Sigmoid colon (tissue), 7 donors: ENCODE measurements around the gene SAT1. TPM values are rescaled to one million over a fixed set of nuclear protein-coding genes. Genes with fewer than 3 reads are reported as not detected.
A peak's percentile ranks its signal among the peaks of the same experiment; 100 is the strongest.

Source experiments
- DNase-seq: peaks from one replicate; pipeline ENCODE4 v3.0.0-alpha.2; 2019
- H3K27ac ChIP-seq, 4 donors: fragments of 200-600 bp; sonication (generic); one replicate each; pipeline ENCODE4 v1.5.1; 2016 to 2019; ENCODE audit warnings: mild to moderate bottlenecking in 1 of 4
- H3K27me3 ChIP-seq, 3 donors: fragments of 200-600 bp; sonication (generic); one replicate each; pipeline ENCODE4 v1.5.1; 2019; ENCODE audit warnings: mild to moderate bottlenecking in 1 of 3
- H3K36me3 ChIP-seq, 4 donors: fragments of 200-600 bp; sonication (generic); one replicate each; pipeline ENCODE4 v1.5.1; 2016 to 2019
- H3K4me1 ChIP-seq, 4 donors: fragments of 200-600 bp; sonication (generic); one replicate each; pipeline ENCODE4 v1.5.1; 2017 to 2019
- H3K4me3 ChIP-seq, 4 donors: fragments of 200-600 bp; sonication (generic); one replicate each; pipeline ENCODE4 v1.5.1; 2017 to 2019; ENCODE audit warnings: mild to moderate bottlenecking in 2 of 4, moderate library complexity in 1 of 4
- H3K9me3 ChIP-seq, 4 donors: fragments of 200-600 bp in 3 of 4; sonication (generic) in 3 of 4; one replicate each; pipeline versions ENCODE4 v1.5.1 to v1.6.1; 2013 to 2019
- EP300 ChIP-seq, 4 donors: sonication (generic); formaldehyde crosslinking; IDR thresholded peaks; one replicate each; pipeline ENCODE4 v1.6.1; 2017; ENCODE audit warnings: antibody characterized with exemption in 4 of 4
- POLR2A ChIP-seq, 2 donors: fragments of 450-650 bp; IDR thresholded peaks; one replicate each; pipeline ENCODE4 v1.6.1; 2016; ENCODE audit warnings: antibody characterized with exemption in 2 of 2, mild to moderate bottlenecking in 2 of 2, moderate library complexity in 2 of 2
- POLR2AphosphoS5 ChIP-seq, 4 donors: sonication (generic); formaldehyde crosslinking; IDR thresholded peaks; one replicate each; pipeline ENCODE4 v1.6.1; 2017; ENCODE audit warnings: antibody characterized with exemption in 4 of 4
- WGBS, 2 donors: extraction: QIAGEN DNeasy Blood & Tissue Kit; methylation state at CpG; one replicate each; pipeline ENCODE4 v1.1.7; 2013; 5-methylcytosine and 5-hydroxymethylcytosine counted together
- intact Hi-C: fragments of 100-400 bp; cut with DNase I; formaldehyde crosslinking; loops from one replicate; pipeline ENCODE4 v1.15.1; 2023
- polyA plus RNA-seq, 3 donors: library from polyadenylated mRNA; stranded (reverse); fragments of 200-250 nt; gene quantifications; one replicate each; pipeline ENCODE4 v1.2.3, GENCODE V29; 2013
- total RNA-seq, 4 donors: library from RNA; depleted of rRNA; stranded (reverse); fragments of >200 nt; gene quantifications; one replicate each; pipeline ENCODE4 v1.1.0, GENCODE V29; 2016
- TF ChIP-seq, protein P1 (sequence below), 4 experiments: fragments of 450-650 bp in 3 of 4; fragments of 200-600 bp in 1 of 4; IDR thresholded peaks; one replicate each; pipeline ENCODE4 v1.5.1; 2016 to 2019; ENCODE audit warnings: antibody characterized with exemption in 4 of 4, mild to moderate bottlenecking in 3 of 4, moderate library complexity in 2 of 4
- donor health status: healthy with polysubstance abuse.
- donor health status: Bipolar disorder and iron deficiency.
- donor health status: healthy.

Gene SAT1
- total and polyA plus RNA-seq, 7 donors: 321 to 1,356 (median 371) TPM

- peaks cover 0 to 7% (median 0%) of the 10 kb centered on the region in 4 donors for H3K4me1 ChIP-seq
- H3K27me3 ChIP-seq: no peaks in the 10 kb centered on the region
- H3K9me3 ChIP-seq: no peaks in the 10 kb centered on the region
- no peak for DNase-seq
- no peaks in the 10 kb centered on the region for H3K36me3 ChIP-seq
- H3K27ac ChIP-seq: peak overlapping the region in 1 of 4 donors; percentile 14
- no peak overlapping the region for H3K4me3 ChIP-seq
- TF ChIP-seq EP300 (IDR thresholded peaks at IDR 0.05): no peak
- no peak for TF ChIP-seq POLR2AphosphoS5 (IDR thresholded peaks at IDR 0.05)
- TF ChIP-seq, protein P1, sequence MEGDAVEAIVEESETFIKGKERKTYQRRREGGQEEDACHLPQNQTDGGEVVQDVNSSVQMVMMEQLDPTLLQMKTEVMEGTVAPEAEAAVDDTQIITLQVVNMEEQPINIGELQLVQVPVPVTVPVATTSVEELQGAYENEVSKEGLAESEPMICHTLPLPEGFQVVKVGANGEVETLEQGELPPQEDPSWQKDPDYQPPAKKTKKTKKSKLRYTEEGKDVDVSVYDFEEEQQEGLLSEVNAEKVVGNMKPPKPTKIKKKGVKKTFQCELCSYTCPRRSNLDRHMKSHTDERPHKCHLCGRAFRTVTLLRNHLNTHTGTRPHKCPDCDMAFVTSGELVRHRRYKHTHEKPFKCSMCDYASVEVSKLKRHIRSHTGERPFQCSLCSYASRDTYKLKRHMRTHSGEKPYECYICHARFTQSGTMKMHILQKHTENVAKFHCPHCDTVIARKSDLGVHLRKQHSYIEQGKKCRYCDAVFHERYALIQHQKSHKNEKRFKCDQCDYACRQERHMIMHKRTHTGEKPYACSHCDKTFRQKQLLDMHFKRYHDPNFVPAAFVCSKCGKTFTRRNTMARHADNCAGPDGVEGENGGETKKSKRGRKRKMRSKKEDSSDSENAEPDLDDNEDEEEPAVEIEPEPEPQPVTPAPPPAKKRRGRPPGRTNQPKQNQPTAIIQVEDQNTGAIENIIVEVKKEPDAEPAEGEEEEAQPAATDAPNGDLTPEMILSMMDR (IDR thresholded peaks at IDR 0.05): no peak
- no peak for TF ChIP-seq POLR2A (IDR thresholded peaks at IDR 0.05)
- WGBS, 2 donors: 10 to 43% methylated on average over 3 of the region's 3 CpGs
- intact Hi-C loops: no loop called here
Observed at GRCh38 chrX:23822397-23822796, 39.4 kb downstream of the SAT1 start.

DNA sequence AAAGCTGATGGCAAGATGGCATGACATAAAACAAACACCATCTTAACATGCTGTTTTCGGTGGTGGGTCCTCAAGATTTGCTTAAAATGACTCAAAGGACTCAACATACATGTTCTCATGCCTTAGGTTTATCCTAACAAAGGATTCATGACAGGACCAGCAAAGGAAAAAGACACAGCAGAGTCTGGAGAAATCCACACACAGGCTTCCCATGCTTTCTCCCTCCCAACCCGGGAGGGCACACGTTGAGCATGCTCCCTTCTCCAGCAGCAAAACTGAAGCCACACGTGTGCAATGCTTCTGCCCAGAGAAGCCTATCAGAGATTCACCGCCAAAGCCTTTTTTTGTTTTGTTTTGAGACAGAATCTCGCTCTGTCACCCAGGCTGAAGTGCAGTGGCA is 39.9 kb downstream of the SAT1 start:
- DNase-seq: no peak
- H3K36me3 ChIP-seq: no peaks in the 10 kb centered on the region
- intact Hi-C loops: no loop called here
- TF ChIP-seq POLR2A (IDR thresholded peaks at IDR 0.05): no peak
- H3K27me3 ChIP-seq: no peaks in the 10 kb centered on the region
- peak overlapping the region in 1 of 4 donors; percentile 14 for H3K27ac ChIP-seq
- no peak overlapping the region for H3K4me3 ChIP-seq
- no peaks in the 10 kb centered on the region for H3K9me3 ChIP-seq
- WGBS, 2 donors: 39 to 68% methylated on average over 6 of the region's 6 CpGs
- H3K4me1 ChIP-seq: peaks cover 0 to 7% (median 0%) of the 10 kb centered on the region in 4 donors

DNA sequence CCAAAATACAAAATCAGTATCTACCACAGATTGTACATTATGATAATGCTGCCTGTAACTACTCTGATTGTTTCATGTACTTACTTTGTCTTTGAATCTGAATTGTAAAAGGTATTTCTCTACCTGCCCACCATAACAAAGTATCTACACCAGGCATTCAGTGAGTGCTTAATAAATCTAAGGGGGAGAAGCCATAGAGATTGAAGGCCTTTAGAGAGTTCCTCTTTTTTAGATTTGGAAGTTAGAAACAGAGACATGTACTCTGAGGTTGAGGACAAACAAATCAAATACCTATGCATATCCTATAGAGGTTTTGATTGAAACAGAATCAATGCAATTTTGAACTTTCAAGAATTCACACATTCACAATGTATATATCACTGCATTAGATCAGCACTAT is 42.7 kb downstream of the SAT1 start:
- Histone ChIP-seq H3K9me3 (no peaks in the 10 kb centered on the region), H3K4me1 (peaks cover 0 to 7% (median 0%) of the 10 kb centered on the region in 4 donors), H3K27ac (no peak overlapping the region), H3K27me3 (no peaks in the 10 kb centered on the region), H3K36me3 (no peaks in the 10 kb centered on the region), H3K4me3 (no peak overlapping the region)
- no peak for DNase-seq
- TF ChIP-seq POLR2A (IDR thresholded peaks at IDR 0.05) (no peak), EP300 (IDR thresholded peaks at IDR 0.05) (no peak), POLR2AphosphoS5 (IDR thresholded peaks at IDR 0.05) (no peak)
- TF ChIP-seq, protein P1 (IDR thresholded peaks at IDR 0.05): no peak
- intact Hi-C loops: no loop called here

GRCh38 chrX:23826216-23826615 is 43.2 kb downstream of the SAT1 start:
- no peak for TF ChIP-seq POLR2A (IDR thresholded peaks at IDR 0.05)
- TF ChIP-seq, protein P1 (IDR thresholded peaks at IDR 0.05): no peak
- no peak for TF ChIP-seq POLR2AphosphoS5 (IDR thresholded peaks at IDR 0.05)
- no peak for TF ChIP-seq EP300 (IDR thresholded peaks at IDR 0.05)
- H3K27me3 ChIP-seq: no peaks in the 10 kb centered on the region
- WGBS, 2 donors: 74 to 88% methylated on average over 3 of the region's 3 CpGs
- no peak overlapping the region for H3K27ac ChIP-seq
- H3K4me3 ChIP-seq: no peak overlapping the region
- H3K9me3 ChIP-seq: no peaks in the 10 kb centered on the region
- intact Hi-C loops: no loop called here
- no peak for DNase-seq
- H3K36me3 ChIP-seq: no peaks in the 10 kb centered on the region
- H3K4me1 ChIP-seq: peaks cover 0 to 7% (median 0%) of the 10 kb centered on the region in 4 donors

- no peak overlapping the region for H3K4me3 ChIP-seq
- no peaks in the 10 kb centered on the region for H3K9me3 ChIP-seq
- DNase-seq: no peak
- intact Hi-C loops: no loop called here
- no peak overlapping the region for H3K27ac ChIP-seq
- H3K36me3 ChIP-seq: no peaks in the 10 kb centered on the region
- H3K4me1 ChIP-seq: peaks cover 0 to 7% (median 0%) of the 10 kb centered on the region in 4 donors
- H3K27me3 ChIP-seq: no peaks in the 10 kb centered on the region
- TF ChIP-seq EP300 (IDR thresholded peaks at IDR 0.05) (no peak), POLR2A (IDR thresholded peaks at IDR 0.05) (no peak), POLR2AphosphoS5 (IDR thresholded peaks at IDR 0.05) (no peak)
- TF ChIP-seq, protein P1 (IDR thresholded peaks at IDR 0.05): no peak
Observed at GRCh38 chrX:23826653-23827052, 43.7 kb downstream of the SAT1 start.
